H9 (cell line): Measurements from ENCODE around the gene CGB8. TPM values are rescaled to one million over a fixed set of nuclear protein-coding genes. Genes with fewer than 3 reads are reported as not detected.

ENCODE experiments used
- DNase-seq: peaks from one replicate; pipeline ENCODE4 v3.0.0-alpha.2; 2017
- H2AFZ ChIP-seq: one replicate; pipeline ENCODE4 v1.6.1; 2013; ENCODE audit warnings: mild to moderate bottlenecking, low read length, control low read depth, moderate library complexity
- H2AK5ac ChIP-seq: 2 replicates; pipeline ENCODE4 v1.6.1; 2013; ENCODE audit warnings: low read length, control low read depth, mixed read lengths; ENCODE audit not compliant: insufficient read length
- H2BK120ac ChIP-seq: one replicate; pipeline ENCODE4 v1.6.1; 2013; ENCODE audit warnings: low read depth, mild to moderate bottlenecking, low read length, control low read depth, inconsistent platforms; ENCODE audit not compliant: poor library complexity, severe bottlenecking
- H2BK12ac ChIP-seq: 2 replicates; pipeline ENCODE4 v1.6.1; 2013; ENCODE audit warnings: low read length, control low read depth, mixed read lengths, low read depth; ENCODE audit not compliant: insufficient read length
- H2BK15ac ChIP-seq: 2 replicates; pipeline ENCODE4 v1.6.1; 2013; ENCODE audit warnings: low read depth, low read length, control low read depth
- H2BK20ac ChIP-seq: one replicate; pipeline ENCODE4 v1.6.1; 2013; ENCODE audit warnings: low read depth, mild to moderate bottlenecking, low read length, control low read depth, inconsistent platforms; ENCODE audit not compliant: poor library complexity, severe bottlenecking
- H2BK5ac ChIP-seq: 2 replicates; pipeline ENCODE4 v1.6.1; 2013; ENCODE audit warnings: low read length, control low read depth, mixed read lengths; ENCODE audit not compliant: insufficient read length
- H3K14ac ChIP-seq: 2 replicates; pipeline ENCODE4 v1.6.1; 2013; ENCODE audit warnings: low read length, control low read depth; ENCODE audit not compliant: insufficient read depth
- H3K18ac ChIP-seq: 2 replicates; pipeline ENCODE4 v1.6.1; 2013; ENCODE audit warnings: low read depth, mild to moderate bottlenecking, mixed read lengths, low read length, control low read depth; ENCODE audit not compliant: insufficient read length
- H3K23ac ChIP-seq: 2 replicates; pipeline ENCODE4 v1.6.1; 2013; ENCODE audit warnings: low read length, control low read depth, mixed read lengths, low read depth; ENCODE audit not compliant: insufficient read length
- H3K23me2 ChIP-seq: 2 replicates; pipeline ENCODE4 v1.6.1; 2013; ENCODE audit warnings: low read depth, mild to moderate bottlenecking, mixed read lengths, low read length, control low read depth; ENCODE audit not compliant: insufficient read length, poor library complexity, severe bottlenecking
- H3K27ac ChIP-seq: 2 replicates; pipeline ENCODE4 v1.5.1; 2013; ENCODE audit warnings: low read length, control low read depth, mixed read lengths, low read depth; ENCODE audit not compliant: insufficient read length
- H3K27me3 ChIP-seq: 2 replicates; pipeline ENCODE4 v1.6.1; 2013; ENCODE audit warnings: low read length, control low read depth, inconsistent platforms; ENCODE audit not compliant: insufficient read depth
- H3K4ac ChIP-seq: 2 replicates; pipeline ENCODE4 v1.6.1; 2013; ENCODE audit warnings: low read depth, mild to moderate bottlenecking, control low read depth, inconsistent platforms, low read length, moderate library complexity
- H3K4me1 ChIP-seq: 2 replicates; pipeline ENCODE4 v1.6.1; 2013; ENCODE audit warnings: low read length, control low read depth, inconsistent platforms; ENCODE audit not compliant: insufficient read depth
- H3K4me2 ChIP-seq: 2 replicates; pipeline ENCODE4 v1.6.1; 2013; ENCODE audit warnings: low read length, control low read depth, mixed read lengths; ENCODE audit not compliant: insufficient read length, insufficient read depth
- H3K56ac ChIP-seq: 2 replicates; pipeline ENCODE4 v1.6.1; 2013; ENCODE audit warnings: low read depth, mild to moderate bottlenecking, mixed read lengths, low read length, control low read depth; ENCODE audit not compliant: insufficient read length
- H3K79me1 ChIP-seq: 2 replicates; pipeline ENCODE4 v1.6.1; 2013; ENCODE audit warnings: low read depth, mild to moderate bottlenecking, moderate library complexity, low read length, control low read depth, inconsistent platforms; ENCODE audit not compliant: insufficient read depth, poor library complexity, severe bottlenecking
- H3K79me2 ChIP-seq: 2 replicates; pipeline ENCODE4 v1.6.1; 2013; ENCODE audit warnings: low read length, control low read depth, inconsistent platforms; ENCODE audit not compliant: insufficient read depth
- H3K9ac ChIP-seq: 2 replicates; pipeline ENCODE4 v1.6.1; 2013; ENCODE audit warnings: low read length, control low read depth, mixed read lengths; ENCODE audit not compliant: insufficient read length; ENCODE audit errors: extremely low read depth
- H3K9me3 ChIP-seq: one replicate; pipeline ENCODE4 v1.6.1; 2013; ENCODE audit warnings: low read depth, low read length, inconsistent platforms; ENCODE audit not compliant: control insufficient read depth
- H3T11ph ChIP-seq: one replicate; pipeline ENCODE4 v1.6.1; 2013; ENCODE audit warnings: mild to moderate bottlenecking, low read length, control low read depth, inconsistent platforms
- H4K20me1 ChIP-seq: one replicate; pipeline ENCODE4 v1.6.1; 2013; ENCODE audit not compliant: control insufficient read depth, insufficient read length, insufficient read depth
- H4K5ac ChIP-seq: 2 replicates; pipeline ENCODE4 v1.6.1; 2013; ENCODE audit warnings: low read depth, mild to moderate bottlenecking, mixed read lengths, low read length, control low read depth; ENCODE audit not compliant: insufficient read length
- H4K8ac ChIP-seq: replicated peaks from 2 replicates; pipeline ENCODE4 v1.6.1; 2013; ENCODE audit warnings: low read length, control low read depth, mixed read lengths, low read depth; ENCODE audit not compliant: insufficient read length
- H4K91ac ChIP-seq: 2 replicates; pipeline ENCODE4 v1.6.1; 2013; ENCODE audit warnings: low read depth, mild to moderate bottlenecking, moderate library complexity, mixed read lengths, low read length, control low read depth; ENCODE audit not compliant: insufficient read length
- H3K27ac Mint-ChIP-seq, 3 experiments: 2 replicates in 2 of 3; 3 replicates in 1 of 3; pipeline ENCODE4 v1.8.0; 2020 to 2021; ENCODE audit warnings: mixed read lengths in 3 of 3, mild to moderate bottlenecking in 1 of 3, moderate library complexity in 1 of 3
- H3K27me3 Mint-ChIP-seq: 2 replicates; pipeline ENCODE4 v1.8.0; 2021; ENCODE audit warnings: low read depth, mild to moderate bottlenecking, moderate library complexity, mixed read lengths
- H3K36me3 Mint-ChIP-seq, 3 experiments: 2 replicates in 2 of 3; 3 replicates in 1 of 3; pipeline ENCODE4 v1.8.0; 2020 to 2021; ENCODE audit warnings: low read depth in 3 of 3, mixed read lengths in 3 of 3; ENCODE audit not compliant: insufficient read depth in 1 of 3
- H3K4me1 Mint-ChIP-seq, 2 experiments: 2 replicates each; pipeline ENCODE4 v1.8.0; 2020; ENCODE audit warnings: mixed read lengths in 2 of 2
- H3K4me3 Mint-ChIP-seq, 2 experiments: 2 replicates in 1 of 2; 3 replicates in 1 of 2; pipeline ENCODE4 v1.8.0; 2020 to 2021; ENCODE audit warnings: mild to moderate bottlenecking in 2 of 2, mixed read lengths in 2 of 2, moderate library complexity in 1 of 2
- H3K9me3 Mint-ChIP-seq, 2 experiments: 2 replicates in 1 of 2; 3 replicates in 1 of 2; pipeline ENCODE4 v1.8.0; 2020; ENCODE audit warnings: mild to moderate bottlenecking in 2 of 2, mixed read lengths in 2 of 2, moderate library complexity in 1 of 2
- WGBS: extraction: QIAGEN DNeasy Blood & Tissue Kit; methylation state at CpG from one replicate; pipeline ENCODE4 v1.1.7; 2013; ENCODE audit warnings: missing lambda C conversion rate, low lambda C conversion rate, mixed read lengths; ENCODE audit not compliant: insufficient read length; ENCODE audit errors: extremely low coverage; 5-methylcytosine and 5-hydroxymethylcytosine counted together
- total RNA-seq: library from RNA; stranded (reverse); gene quantifications from 2 replicates; pipeline ENCODE4 v1.2.1, GENCODE V29; 2021
- TF ChIP-seq, protein P1 (sequence below): fragments of 200-600 bp; sonication (generic); conservative IDR thresholded peaks from 3 replicates; pipeline ENCODE4 v1.8.0; 2021; ENCODE audit warnings: antibody characterized with exemption, mild to moderate bottlenecking

Gene CGB8
- total RNA-seq, 1 experiment from 2014 or later: not detected

DNA sequence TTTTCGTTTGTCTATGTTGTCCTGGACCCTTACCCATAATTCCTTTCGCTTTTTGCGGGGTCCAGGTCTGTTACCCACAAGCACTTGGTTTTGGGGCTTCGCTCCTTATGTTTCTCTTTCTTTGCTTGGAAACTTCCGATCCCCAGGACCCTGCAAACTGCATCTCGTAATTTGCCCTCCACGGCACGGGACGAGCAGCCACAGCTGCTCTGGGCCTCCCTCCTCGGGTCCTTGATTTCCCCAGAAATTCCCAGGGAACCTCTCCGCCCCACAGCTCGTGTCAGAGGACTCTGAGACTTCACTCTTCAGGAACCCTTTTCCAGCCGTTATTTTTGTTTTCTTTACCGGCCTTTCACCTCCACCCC is 36.9 kb upstream of the CGB8 start:
- Histone ChIP-seq H3T11ph (no peak overlapping the region), H2BK5ac (no peak overlapping the region), H2BK120ac (no peak overlapping the region), H3K79me2 (peaks cover 30% of the 10 kb centered on the region), H4K5ac (no peak overlapping the region), H3K27ac (no peak overlapping the region), H3K23ac (no peak overlapping the region), H3K79me1 (peaks cover 6% of the 10 kb centered on the region), H3K14ac (peak overlapping the region; percentile 88; the same call in 1 of the 2 replicates), H3K9me3 (no peaks in the 10 kb centered on the region), H3K23me2 (peaks cover 7% of the 10 kb centered on the region), H4K91ac (no peak overlapping the region), H2AK5ac (no peak overlapping the region), H2BK20ac (no peak overlapping the region), H3K9ac (peak overlapping the region; percentile 89), H2BK12ac (no peak overlapping the region), H4K8ac (no peak overlapping the region), H3K4me1 (peaks cover 2% of the 10 kb centered on the region; the same call in 1 of the 2 replicates), H3K27me3 (no peaks in the 10 kb centered on the region), H3K18ac (peak overlapping the region; percentile 80), H3K4me2 (peak overlapping the region; percentile 90), H2AFZ (no peak overlapping the region), H3K56ac (no peak overlapping the region), H3K4ac (no peak overlapping the region; the same call in 1 of the 2 replicates), H4K20me1 (no peaks in the 10 kb centered on the region), H2BK15ac (no peak overlapping the region)
- Mint-ChIP-seq H3K27me3 (peaks cover 14% of the 10 kb centered on the region), H3K36me3 (peaks cover 34 to 45% (median 41%) of the 10 kb centered on the region in 3 experiments), H3K9me3 (peaks cover 3% of the 10 kb centered on the region in 2 experiments; a peak in 3 of 5 replicates), H3K27ac (peak overlapping the region; percentile 87 to 99 (median 98)), H3K4me1 (peaks cover 12 to 20% of the 10 kb centered on the region in 2 experiments), H3K4me3 (peak overlapping the region; percentile 95 to 98)
- no CpG with 5 or more reads among the region's 14 CpGs for WGBS
- TF ChIP-seq, protein P1, sequence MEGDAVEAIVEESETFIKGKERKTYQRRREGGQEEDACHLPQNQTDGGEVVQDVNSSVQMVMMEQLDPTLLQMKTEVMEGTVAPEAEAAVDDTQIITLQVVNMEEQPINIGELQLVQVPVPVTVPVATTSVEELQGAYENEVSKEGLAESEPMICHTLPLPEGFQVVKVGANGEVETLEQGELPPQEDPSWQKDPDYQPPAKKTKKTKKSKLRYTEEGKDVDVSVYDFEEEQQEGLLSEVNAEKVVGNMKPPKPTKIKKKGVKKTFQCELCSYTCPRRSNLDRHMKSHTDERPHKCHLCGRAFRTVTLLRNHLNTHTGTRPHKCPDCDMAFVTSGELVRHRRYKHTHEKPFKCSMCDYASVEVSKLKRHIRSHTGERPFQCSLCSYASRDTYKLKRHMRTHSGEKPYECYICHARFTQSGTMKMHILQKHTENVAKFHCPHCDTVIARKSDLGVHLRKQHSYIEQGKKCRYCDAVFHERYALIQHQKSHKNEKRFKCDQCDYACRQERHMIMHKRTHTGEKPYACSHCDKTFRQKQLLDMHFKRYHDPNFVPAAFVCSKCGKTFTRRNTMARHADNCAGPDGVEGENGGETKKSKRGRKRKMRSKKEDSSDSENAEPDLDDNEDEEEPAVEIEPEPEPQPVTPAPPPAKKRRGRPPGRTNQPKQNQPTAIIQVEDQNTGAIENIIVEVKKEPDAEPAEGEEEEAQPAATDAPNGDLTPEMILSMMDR: no peak
- DNase-seq: no peak
